ENCODE measurements around the gene YEATS2.
"Not testable (repeated sequence)": the region's sequence is repeated elsewhere in the genome, so short reads cannot be mapped to it uniquely, and the experiment has no call there.

YEATS2 gene

GRCh38 chr3:183697610-183698317, at the start of gene YEATS2:
TSS of gene YEATS2 (plus strand) at chr3:183697797. CDS start at chr3:183715163, 17,366 bp downstream.
- DNase-seq (ENCODE audit: low read depth in 2 of 2): peak; percentile 76 to 79

- DNase-seq (ENCODE audit: low read depth in 2 of 2): no peak
These were observed 47.0 kb upstream of the YEATS2 start for GRCh38 chr3:183650554-183650953.

GRCh38 chr3:183653209-183654064, 44.2 kb upstream of the YEATS2 start:
- no peak for DNase-seq (ENCODE audit: low read depth in 2 of 2)

- DNase-seq (ENCODE audit: low read depth in 2 of 2): no peak
These were observed 42.9 kb upstream of the YEATS2 start for GRCh38 chr3:183654727-183655126.

GRCh38 chr3:183662099-183662498, 35.5 kb upstream of the YEATS2 start:
- DNase-seq (ENCODE audit: low read depth in 2 of 2): no peak

- DNase-seq (ENCODE audit: low read depth in 2 of 2): no peak
These were observed 32.6 kb upstream of the YEATS2 start for GRCh38 chr3:183664913-183665381.

GRCh38 chr3:183680061-183680460, 17.5 kb upstream of the YEATS2 start:
- DNase-seq (ENCODE audit: low read depth in 2 of 2): no peak

- DNase-seq (ENCODE audit: low read depth in 2 of 2): no peak
These were observed 9.9 kb upstream of the YEATS2 start for GRCh38 chr3:183687705-183688104.

GRCh38 chr3:183688874-183689273, 8.7 kb upstream of the YEATS2 start:
- DNase-seq (ENCODE audit: low read depth in 2 of 2): no peak

- not testable (repeated sequence) for DNase-seq (ENCODE audit: low read depth in 2 of 2)
These were observed 8.0 kb upstream of the YEATS2 start for GRCh38 chr3:183689621-183690020.

- DNase-seq (ENCODE audit: low read depth in 2 of 2): no peak
These were observed 7.1 kb upstream of the YEATS2 start for GRCh38 chr3:183690402-183690995.

GRCh38 chr3:183692436-183692835, 5.2 kb upstream of the YEATS2 start:
- DNase-seq (ENCODE audit: low read depth in 2 of 2): no peak

- DNase-seq (ENCODE audit: low read depth in 2 of 2): no peak
These were observed 1.8 kb upstream of the YEATS2 start for GRCh38 chr3:183695569-183696364.

GRCh38 chr3:183697123-183697609, 431 bp upstream of the YEATS2 start:
- no peak for DNase-seq (ENCODE audit: low read depth in 2 of 2)

GRCh38 chr3:183698318-183698751, 738 bp downstream of the YEATS2 start:
- DNase-seq (ENCODE audit: low read depth in 2 of 2): peak in 1 of 2 donors; percentile 7

- DNase-seq (ENCODE audit: low read depth in 2 of 2): no peak
These were observed 1.2 kb downstream of the YEATS2 start for GRCh38 chr3:183698756-183699155.

GRCh38 chr3:183699238-183699947, 1.8 kb downstream of the YEATS2 start:
- DNase-seq (ENCODE audit: low read depth in 2 of 2): no peak

- no peak for DNase-seq (ENCODE audit: low read depth in 2 of 2)
These were observed 4.1 kb downstream of the YEATS2 start for GRCh38 chr3:183701744-183702143.

- not testable (repeated sequence) for DNase-seq (ENCODE audit: low read depth in 2 of 2)
These were observed 6.3 kb downstream of the YEATS2 start for GRCh38 chr3:183703892-183704291.

- DNase-seq (ENCODE audit: low read depth in 2 of 2): no peak
These were observed 12.6 kb downstream of the YEATS2 start for GRCh38 chr3:183710231-183710630.

GRCh38 chr3:183711516-183711915, 13.9 kb downstream of the YEATS2 start:
- no peak for DNase-seq (ENCODE audit: low read depth in 2 of 2)
